HG03103 (cell line): Measurements from ENCODE around the gene IL6R.

Source experiments
- ATAC-seq: cut with Tn5 transposase; IDR thresholded peaks from one replicate; pipeline ENCODE4 v1.9.1; 2021; ENCODE audit warnings: low read depth; ENCODE audit not compliant: unreplicated experiment

The IL6R gene

DNA sequence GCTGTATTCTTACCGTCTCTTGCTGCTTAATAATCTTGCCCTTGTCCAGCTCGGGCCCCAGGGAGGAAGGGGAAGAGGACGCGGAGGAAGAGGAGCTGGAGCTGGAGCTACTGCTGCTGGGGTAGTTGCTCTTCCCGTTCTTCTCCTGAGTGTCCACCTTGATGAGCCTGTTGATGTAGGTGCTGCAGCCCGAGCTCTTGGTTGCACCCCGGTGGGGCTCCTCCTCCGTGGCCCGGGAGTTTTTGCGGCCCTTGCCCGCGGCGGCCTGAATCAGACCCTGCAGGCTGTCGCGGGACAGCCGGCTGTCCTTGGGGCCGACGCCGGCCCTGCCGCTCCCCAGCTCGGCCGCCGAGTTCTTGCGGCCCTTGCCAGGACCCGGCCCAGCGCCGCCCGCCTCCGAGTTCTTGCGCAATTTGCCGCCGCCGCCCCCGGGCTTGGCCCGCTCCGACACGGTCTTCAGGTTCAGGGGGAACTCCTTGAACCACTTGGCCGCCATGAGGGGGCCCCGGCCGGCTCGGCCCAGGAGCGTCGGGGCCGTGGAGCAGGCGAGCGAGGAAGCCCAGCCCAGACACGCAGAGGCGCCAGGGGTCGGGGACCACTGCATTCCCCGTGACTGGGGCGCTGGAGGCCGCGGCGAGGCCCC lies 96.4 kb downstream of the IL6R start:
- ATAC-seq: no peak

DNA sequence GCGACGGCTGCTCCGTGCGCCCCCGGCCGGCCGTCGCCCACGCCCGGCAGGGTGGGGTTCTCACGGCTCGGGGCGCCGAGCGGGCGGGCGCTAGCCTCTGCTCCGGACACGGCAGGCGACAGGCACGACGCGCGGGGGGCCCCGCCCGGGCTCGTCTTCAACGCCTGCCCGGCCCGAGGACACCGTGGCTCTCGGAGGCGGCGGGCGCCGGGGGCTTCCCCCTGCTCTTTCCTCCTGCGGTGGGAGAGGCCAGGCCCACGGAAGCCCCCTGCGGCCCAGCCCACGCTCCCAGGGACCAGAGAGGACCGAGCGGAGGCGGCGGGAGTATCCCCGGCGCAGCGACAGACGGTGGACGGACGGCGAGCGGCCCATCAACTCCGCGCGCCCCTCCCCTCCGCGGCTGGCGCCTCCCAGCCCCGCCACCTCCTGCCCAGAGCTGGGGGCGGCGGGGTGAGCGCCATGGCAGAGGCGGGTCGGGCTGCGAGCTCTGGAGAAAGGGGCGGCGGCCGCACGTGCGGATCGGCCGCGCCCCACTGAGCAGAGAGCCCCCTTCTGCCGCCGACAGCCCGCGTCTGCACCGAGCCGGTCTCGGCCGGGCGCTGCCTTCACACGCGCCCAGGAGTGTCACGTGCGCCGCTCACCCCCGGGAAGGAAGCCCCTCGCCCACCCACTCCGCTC lies 97.1 kb downstream of the IL6R start, which contains the start of the genes SHE and TDRD10:
Gene SHE, minus strand, starts transcription at position 347 of the 678 bp plus-strand sequence. CDS start 386 bp downstream, outside the sequence.
Gene TDRD10, plus strand, starts transcription at position 154 of the 678 bp plus-strand sequence. CDS start 4,685 bp downstream, outside the sequence.
- ATAC-seq: no peak

- ATAC-seq: no peak
Observed at GRCh38 chr1:154502744-154503115, 97.6 kb downstream of the IL6R start.

DNA sequence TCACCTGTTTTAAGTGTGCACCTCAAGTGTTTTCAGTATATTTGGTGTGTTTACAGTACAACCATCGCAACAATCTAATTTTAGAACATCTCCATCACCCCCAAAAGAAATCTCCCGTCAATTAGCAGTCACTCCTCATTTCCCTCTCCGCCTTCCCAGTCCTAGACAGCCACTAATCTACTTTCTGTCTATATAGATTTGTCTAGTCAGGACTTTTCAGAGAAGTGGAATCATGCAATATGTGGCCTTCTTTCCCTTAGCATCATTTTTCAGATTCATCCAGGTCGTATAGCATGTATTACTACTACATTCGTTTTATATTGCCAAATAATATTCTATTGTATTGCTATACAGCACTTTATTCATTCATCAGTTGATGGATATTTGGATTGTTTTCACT lies 98.8 kb downstream of the IL6R start:
- ATAC-seq: no peak

- no peak for ATAC-seq
Observed at GRCh38 chr1:154512760-154513159, 107.6 kb downstream of the IL6R start.

DNA sequence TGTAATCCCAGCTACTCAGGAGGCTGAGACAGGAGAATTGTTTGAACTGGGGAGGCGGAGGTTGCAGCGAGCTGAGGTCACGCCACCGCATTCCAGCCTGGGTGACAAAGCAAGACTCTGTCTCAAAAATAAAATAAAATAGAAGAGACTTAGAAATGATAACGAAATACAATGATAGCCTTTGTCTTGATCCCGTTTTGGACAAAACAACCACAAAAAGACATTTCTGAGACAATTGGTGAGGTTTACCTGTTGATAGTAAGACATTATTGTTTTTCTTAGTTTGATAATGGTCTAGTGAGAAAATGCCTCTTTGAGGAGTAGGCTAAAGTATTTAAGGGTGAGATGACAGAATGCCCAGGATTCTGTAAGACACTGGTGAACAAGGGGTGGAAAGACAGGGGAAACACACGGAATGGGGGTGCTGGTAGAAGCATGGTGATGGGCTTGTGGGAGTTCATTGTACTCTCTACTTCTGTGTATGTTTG lies 109.0 kb downstream of the IL6R start:
- no peak for ATAC-seq

- no peak for ATAC-seq
Observed at GRCh38 chr1:154517661-154518060, 112.5 kb downstream of the IL6R start.
